Right renal pelvis (tissue), 4 donors: ENCODE data around the gene CNDP2. TPM values are rescaled to one million over a fixed set of nuclear protein-coding genes. Genes with fewer than 3 reads are reported as not detected.

ENCODE experiments used
- DNase-seq, 4 donors: peaks; one replicate each; pipeline ENCODE4 v3.0.0-alpha.2; 2013; ENCODE audit warnings: low read depth in 4 of 4, low spot score in 3 of 4, missing footprints in 1 of 4
- polyA plus RNA-seq, 4 donors: library from polyadenylated mRNA; unstranded; fragments of 120-200 nt; gene quantifications; one replicate each; pipeline ENCODE4 v1.2.1, GENCODE V29; 2013; ENCODE audit not compliant: insufficient read length in 4 of 4

CNDP2 gene
- polyA plus RNA-seq, 4 donors: 263 to 289 (median 279) TPM

GRCh38 chr18:74531043-74531442 lies 34.9 kb downstream of the CNDP2 start:
- DNase-seq: no peak

DNA sequence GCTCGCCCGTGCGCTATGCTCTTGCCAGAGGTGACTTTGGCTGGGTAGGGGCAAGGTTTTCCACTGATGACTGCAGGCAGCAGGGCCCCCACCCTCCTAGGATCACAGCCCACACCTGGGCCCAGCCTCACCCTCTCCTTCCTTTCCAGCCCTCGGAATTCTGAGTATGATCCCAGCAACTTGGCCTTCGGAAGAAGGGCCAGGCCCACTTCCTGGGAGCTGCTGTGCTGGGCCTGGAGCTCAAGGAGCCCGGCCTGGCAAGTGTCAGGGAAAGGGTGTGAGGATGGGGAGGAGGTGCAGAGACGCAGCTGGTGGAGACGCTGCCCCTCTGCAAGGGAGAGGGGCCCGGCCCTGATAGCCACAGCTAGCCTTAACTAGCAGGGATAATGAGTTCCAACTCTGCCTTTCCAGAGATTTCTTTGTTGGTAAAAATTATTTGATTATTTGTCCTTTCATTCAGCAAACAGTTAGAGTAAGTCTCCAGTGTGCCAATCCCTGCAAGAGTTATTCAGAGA lies 36.4 kb downstream of the CNDP2 start:
- no peak for DNase-seq

DNA sequence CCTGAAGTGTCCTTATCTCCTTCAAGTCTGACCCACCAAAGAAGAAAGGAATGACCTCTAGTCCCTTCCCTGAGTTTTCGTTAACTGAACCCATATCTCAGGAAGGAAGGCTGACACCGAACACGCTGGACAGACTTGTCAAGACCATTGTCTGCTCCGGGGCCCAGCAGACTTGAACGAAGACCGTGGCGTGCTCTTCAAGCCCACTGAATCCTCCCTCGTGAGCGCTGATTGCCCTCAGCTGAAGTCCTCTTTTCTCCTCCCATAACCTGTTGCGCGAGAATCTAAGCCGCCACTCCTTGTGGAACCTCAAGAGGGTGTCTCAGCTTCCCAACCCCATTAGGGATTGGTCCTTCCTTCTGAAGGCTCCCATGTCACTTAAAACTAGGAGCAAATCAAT lies 37.5 kb downstream of the CNDP2 start:
- DNase-seq: no peak

- no peak for DNase-seq
Measured at GRCh38 chr18:74534150-74534969, 38.2 kb downstream of the CNDP2 start, which contains the start of gene CNDP1. Gene CNDP1 (plus strand): TSS chr18:74534500. CDS start chr18:74534668, 168 bp downstream.

DNA sequence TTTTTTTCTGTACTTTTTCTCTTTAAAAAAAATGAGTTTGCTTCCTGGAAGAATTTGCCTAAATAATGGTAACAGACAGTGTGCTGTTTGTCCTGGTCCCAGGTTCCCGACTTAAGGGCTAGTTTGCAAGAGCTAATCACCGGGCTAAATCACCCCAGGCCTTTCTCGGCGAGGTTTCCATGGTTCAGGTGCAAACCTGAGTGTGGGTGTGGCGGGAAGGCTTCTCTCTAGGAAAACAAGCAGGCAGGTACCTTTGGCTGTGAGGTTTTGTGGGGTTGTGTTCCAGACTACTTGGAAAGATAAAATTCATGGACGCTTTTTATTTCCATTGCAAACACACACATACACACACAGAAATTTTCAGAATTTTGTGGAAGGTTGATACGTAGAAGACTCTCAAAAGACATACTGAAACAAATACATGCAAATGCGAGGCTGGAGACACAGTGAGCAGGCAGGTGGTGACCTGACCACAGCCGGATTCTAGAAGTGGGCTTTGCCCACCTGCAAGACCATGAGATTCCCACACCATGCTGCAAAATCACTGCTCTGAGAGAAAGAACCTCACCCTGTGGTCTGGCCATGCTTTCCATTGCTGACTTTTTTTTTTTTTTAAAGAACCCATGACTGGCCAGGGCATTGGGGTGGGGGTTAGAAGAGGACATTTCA lies 39.0 kb downstream of the CNDP2 start:
- no peak for DNase-seq

DNA sequence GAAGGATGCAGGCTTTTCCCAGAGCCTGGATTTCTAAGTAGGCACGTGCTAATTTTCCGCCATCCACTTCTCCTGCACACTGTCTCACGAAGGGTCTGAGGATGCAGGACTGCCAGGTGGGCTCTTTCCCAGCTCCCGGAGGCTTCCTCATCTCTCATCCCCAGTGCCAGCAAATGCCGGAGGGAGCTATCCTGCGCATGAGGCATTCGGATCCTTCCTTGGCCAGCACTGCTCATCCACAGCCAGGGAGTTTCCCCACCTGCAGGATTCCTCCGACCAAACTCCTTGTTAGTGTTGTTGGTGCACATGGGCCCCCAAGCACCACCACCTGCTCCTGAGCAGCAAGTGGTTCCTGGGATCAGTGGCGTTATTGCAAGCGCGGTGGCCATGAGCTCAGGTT lies 43.1 kb downstream of the CNDP2 start:
- DNase-seq: no peak

GRCh38 chr18:74540652-74541421 lies 44.7 kb downstream of the CNDP2 start:
- DNase-seq: no peak

DNA sequence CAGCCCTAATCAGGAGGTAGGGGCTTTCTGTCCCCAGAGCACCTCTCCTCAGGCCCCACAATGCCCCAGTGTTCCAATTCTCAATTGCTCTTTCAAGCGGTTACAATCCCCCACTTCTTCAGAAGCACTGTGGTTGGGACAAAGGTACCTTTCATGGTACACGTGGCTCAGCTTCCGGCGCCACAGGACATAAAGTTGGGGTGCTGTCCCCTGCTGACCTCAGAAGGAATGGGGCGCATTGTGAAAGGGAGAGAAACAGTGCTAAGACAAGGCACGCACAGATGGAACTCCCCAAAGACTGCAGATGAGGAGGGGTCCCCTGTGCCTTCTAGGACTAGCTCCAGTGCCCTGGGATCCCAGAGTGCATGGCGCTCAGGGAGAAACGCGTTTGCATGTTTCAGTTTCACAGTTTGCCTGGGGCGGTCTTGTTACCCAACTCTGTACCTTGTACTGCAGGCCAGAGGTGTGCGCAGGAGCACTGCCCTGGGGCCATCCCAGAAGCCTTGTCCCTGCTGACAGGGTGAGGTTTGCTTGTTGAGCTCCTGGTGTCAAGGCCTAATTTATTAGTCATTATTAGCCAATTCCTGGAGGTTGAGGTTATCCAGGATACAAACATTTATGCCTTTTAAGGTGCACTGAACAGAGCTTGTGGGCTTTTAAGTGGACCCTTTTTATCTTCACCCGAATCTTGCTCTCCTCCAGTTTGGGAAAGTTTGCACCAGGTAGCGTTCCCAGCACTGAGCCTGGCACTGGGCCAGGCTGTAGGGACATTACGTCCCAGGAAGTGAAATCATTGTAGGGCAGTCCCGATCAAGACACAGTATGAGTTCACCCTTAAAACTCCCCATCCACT lies 45.8 kb downstream of the CNDP2 start:
- DNase-seq: no peak

DNA sequence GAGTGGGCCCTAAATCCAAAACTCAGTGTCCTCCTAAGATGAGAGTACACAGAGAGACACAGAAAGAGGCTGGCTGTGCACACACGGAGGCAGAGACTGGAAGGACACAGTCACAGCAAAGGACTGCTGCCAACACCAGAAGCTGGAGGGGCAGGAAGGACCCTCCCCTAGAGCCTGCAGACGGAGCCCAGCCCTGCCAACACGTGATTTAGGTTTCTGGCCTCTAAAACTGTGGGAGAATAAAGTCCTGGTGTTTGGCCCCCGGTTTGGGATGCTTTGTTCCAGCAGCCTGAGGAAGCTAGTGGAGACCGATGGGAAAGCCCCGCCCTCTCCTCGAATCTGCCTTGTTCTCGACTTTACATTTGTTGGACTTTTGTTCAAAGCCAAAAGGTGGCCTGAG lies 48.7 kb downstream of the CNDP2 start:
- DNase-seq: no peak

- no peak for DNase-seq
Measured at GRCh38 chr18:74546007-74546406, 49.8 kb downstream of the CNDP2 start.

- DNase-seq: no peak
Measured at GRCh38 chr18:74546751-74547530, 50.8 kb downstream of the CNDP2 start.

GRCh38 chr18:74547860-74548259 lies 51.7 kb downstream of the CNDP2 start:
- DNase-seq: no peak

DNA sequence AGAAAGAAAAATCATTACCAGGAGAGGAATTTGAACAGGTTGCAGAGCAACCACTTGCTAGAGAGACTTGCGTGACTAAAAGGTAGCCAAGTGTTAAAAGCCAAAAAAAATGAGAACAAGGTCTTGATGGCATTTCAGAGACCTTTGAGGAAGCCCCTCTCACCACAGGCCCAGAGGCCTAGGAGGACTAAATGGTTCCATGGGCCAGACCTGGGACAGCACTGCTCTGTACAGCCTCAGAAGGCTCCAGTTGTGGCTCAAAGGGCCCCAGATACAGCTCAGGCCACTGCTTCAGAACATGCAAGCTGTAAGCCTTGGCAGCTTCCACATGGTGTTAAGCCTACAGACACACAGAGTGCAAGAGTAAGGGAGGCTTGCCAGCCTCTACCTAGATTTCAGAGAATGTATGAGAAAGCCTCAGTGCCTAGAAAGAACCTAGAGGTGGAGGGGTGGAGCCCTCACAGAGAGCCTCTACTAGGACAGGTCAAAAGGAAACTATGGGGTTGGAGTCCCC lies 53.5 kb downstream of the CNDP2 start:
- no peak for DNase-seq

DNA sequence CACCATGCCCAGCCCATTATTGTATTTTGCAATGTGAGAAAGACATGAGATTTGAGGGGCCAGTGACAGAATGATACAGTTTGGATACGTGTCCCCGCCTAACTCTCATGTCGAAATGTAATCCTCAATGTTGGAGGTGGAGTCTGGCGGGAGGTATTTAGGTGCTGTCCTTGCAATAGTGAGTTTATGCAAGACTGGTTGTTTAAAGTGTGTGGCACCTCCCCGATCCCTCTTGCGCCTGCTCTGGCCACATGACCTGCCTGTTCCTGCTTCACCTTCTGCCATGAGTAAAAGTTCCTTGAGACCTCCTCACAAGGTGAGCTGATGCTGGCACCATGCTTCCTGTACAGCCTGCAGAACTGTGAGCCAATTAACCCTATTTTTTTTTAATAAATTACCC lies 54.7 kb downstream of the CNDP2 start:
- DNase-seq: no peak

DNA sequence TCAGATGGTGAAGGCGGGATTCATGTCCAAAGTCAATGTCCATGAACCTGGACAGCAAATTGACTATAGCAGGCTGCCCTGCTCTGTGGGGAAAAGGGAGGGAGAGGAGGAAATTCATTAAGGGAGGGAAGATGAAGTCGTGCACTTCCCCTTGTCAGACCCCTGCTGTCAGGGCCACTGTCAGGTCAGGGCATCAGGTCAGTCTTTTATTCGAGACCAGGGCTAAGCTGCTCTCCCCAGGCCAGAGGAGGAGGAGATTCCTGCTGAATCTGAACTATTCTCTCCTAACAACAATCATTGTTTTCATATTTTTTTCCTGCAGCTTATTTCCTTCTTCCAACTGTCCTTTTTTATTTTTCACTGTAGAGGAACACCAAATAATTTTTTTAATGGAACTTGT lies 55.3 kb downstream of the CNDP2 start:
- DNase-seq: no peak

DNA sequence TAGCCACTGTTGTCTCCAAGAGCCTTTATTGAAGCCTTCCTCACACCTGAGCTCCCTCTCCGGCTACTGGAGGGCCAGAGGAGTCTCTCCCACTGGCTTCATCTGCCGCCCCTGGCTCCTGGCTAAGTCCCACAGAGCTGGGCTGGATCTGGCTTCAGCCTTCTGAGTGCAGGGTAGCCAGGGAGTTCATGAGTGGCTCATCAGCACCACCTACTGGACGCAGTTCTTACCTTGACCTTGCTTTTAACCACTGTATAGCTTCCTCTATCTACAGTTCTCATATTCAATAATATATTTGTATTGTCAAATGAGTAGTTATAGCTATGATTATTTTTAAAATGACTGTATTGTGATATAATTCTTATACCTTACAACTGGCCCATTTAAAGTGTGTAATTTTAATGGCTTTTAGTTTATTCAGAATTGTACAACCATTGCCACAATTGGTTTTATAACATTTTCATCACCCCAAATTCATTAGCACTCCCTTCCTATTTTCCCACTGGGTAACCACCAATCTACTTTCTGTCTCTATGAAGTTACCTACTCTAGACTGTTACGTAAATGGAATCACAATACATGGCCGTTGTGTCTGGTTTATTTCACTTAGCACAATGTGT lies 55.9 kb downstream of the CNDP2 start:
- DNase-seq: peak; percentile 74 to 81 (median 76)

DNA sequence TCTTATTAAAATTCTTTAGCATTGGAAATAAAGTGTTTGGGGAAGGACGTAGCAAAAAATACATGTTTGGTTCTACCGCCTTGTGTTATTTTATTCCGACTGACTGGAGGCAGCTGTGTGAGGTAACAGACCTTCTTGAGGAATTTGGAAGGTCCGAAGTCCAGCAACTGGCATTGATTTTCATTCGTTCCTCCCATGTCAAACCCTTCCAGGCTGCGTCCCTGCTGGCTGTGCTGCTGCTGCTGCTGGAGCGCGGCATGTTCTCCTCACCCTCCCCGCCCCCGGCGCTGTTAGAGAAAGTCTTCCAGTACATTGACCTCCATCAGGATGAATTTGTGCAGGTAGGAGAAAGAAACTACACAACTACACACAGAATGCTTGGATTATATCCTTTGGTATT lies 60.0 kb downstream of the CNDP2 start:
- no peak for DNase-seq

GRCh38 chr18:74558096-74558495 lies 61.9 kb downstream of the CNDP2 start:
- no peak for DNase-seq
